NT2/D1 (cell line): ENCODE data around the gene ZYG11B.

Experiments used
- SUZ12 ChIP-seq: IDR thresholded peaks from 2 replicates; pipeline ENCODE4 v1.6.1; 2011; ENCODE audit not compliant: insufficient read length, insufficient read depth; ENCODE audit errors: extremely low read depth
- YY1 ChIP-seq: IDR thresholded peaks from 2 replicates; pipeline ENCODE4 v1.6.1; 2011; ENCODE audit not compliant: insufficient read length, insufficient read depth

DNA sequence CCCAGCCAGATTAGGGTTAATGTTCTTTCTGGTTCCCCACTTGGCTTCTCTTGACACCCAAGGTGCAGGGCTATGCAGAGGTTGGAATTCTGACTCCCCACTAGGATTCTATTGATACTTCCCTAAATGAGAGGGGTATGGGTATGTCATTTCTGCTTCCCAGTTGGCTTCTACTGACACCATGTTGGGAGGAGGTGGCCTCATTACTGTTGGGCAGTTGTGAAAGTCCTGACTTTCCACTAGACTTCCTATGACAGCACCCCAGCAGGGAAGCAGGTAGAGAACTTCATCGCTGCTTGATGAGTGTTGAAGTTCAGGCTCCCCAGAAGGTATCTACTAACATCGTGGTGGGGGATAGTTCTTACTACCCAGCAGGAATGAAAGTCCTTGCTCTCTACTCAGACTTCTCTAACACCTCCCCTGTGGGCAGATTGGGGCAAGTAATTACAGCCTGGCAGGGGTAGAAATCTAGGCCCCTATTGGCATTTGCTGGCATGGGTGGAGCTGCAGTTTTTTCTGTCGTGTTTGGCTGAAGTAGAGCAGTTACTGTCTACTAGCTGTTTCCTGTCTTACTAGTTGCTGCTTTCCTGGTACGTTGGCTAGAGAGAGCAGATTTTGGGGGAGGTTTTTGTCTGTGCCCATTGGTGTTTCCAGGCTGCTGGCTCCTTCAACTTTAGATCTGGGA lies 41.5 kb downstream of the ZYG11B start:
- TF ChIP-seq SUZ12 (no peak), YY1 (no peak)
